ENCODE measurements around the gene AGRP. TPM values are rescaled to one million over a fixed set of nuclear protein-coding genes. Genes with fewer than 3 reads are reported as not detected.

The AGRP gene
- total RNA-seq, 1 experiment from 2014 or later, result not detected

DNA sequence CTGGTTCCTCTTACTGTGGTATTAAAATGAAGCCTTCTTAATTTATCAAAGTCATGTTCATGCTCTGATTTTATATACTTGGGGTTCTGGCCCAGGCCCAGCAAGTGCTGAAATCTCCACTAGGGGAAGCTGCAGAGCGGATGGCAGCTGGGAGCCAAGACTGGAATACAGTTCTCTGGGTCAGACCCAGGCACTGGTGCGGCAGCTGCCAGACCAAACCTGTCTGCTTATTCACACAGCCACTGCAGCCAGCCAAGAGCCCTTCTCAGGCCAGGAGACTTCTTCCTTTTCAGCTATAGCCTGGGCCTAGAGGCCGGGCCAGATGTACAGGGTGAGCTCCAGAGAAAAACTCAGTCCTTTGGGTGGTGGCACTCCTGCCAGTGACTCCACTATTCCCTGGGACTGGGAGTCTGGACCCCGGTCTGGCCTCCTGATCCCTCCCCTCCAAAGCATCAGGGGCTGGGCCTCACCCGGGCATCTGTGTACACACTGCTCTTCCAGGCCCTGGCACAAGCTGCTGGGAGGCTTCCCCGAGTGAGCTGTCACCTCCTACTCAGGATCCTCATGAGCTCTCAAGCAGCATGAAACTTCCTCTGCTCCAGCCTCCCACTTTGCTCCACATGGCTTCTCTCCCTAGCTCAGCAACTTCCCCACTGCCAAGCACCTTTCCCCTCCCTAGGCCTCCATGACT is 26.8 kb downstream of the AGRP start:
- Mint-ChIP-seq H3K27me3 (ENCODE audit: low read depth) (no peaks in the 10 kb centered on the region), H3K9me3 (no peaks in the 10 kb centered on the region), H3K4me3 (no peak overlapping the region), H3K36me3 (no peaks in the 10 kb centered on the region), H3K4me1 (0 out of 2 replicates have a peak, but pooled peaks cover 5% of the 10 kb centered on the region), H3K27ac (peak overlapping the region; percentile 46; the same call in 1 of the 2 replicates)
- TF ChIP-seq, protein P1, sequence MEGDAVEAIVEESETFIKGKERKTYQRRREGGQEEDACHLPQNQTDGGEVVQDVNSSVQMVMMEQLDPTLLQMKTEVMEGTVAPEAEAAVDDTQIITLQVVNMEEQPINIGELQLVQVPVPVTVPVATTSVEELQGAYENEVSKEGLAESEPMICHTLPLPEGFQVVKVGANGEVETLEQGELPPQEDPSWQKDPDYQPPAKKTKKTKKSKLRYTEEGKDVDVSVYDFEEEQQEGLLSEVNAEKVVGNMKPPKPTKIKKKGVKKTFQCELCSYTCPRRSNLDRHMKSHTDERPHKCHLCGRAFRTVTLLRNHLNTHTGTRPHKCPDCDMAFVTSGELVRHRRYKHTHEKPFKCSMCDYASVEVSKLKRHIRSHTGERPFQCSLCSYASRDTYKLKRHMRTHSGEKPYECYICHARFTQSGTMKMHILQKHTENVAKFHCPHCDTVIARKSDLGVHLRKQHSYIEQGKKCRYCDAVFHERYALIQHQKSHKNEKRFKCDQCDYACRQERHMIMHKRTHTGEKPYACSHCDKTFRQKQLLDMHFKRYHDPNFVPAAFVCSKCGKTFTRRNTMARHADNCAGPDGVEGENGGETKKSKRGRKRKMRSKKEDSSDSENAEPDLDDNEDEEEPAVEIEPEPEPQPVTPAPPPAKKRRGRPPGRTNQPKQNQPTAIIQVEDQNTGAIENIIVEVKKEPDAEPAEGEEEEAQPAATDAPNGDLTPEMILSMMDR (IDR thresholded peaks at IDR 0.05), result peak; percentile 44
- TF ChIP-seq, protein P2, sequence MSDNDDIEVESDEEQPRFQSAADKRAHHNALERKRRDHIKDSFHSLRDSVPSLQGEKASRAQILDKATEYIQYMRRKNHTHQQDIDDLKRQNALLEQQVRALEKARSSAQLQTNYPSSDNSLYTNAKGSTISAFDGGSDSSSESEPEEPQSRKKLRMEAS (CRISPR knock-in tag; IDR thresholded peaks at IDR 0.05), result no peak
- TF ChIP-seq TCF7 (CRISPR knock-in tag; IDR thresholded peaks at IDR 0.05; ENCODE audit: low read depth), result no peak
- POLR2A ChIA-PET, result interaction anchor here (0.6 kb wide), 1 partner anchor 806 kb away, joined by 5 read pairs; no protein-coding TSS in a partner anchor
- CTCF ChIA-PET, result interaction anchor here (0.6 to 3.2 kb wide), 28 partner anchors 9 to 564 kb away, joined by 3 to 52 read pairs (median 3); partner anchors contain the start of genes ATP6V0D1, HSD11B2, TPPP3 and ZDHHC1
- peak; percentile 83 for ATAC-seq
- peak; percentile 61 for DNase-seq (ENCODE audit: low spot score)

DNA sequence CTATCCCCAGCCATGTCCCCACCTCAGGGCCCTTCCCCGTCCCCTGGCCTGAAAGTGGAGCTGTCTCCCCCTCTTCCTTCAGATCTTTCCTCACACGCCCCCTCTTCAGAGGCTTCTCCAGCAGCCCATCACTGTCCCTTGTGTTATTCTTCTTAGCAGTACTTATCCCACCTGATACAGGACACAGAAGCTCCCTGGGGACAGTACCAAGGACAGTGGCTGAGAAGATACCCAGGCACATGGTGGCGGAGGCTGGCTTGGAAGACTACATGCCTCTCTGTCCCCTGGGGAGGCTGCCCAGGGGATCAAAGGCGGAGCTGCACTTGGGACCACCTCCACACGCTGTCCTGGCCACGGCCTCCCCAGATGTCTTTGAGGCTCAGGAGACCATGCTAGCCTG is 28.5 kb downstream of the AGRP start:
- Mint-ChIP-seq H3K27ac (no peak overlapping the region), H3K9me3 (no peaks in the 10 kb centered on the region), H3K27me3 (ENCODE audit: low read depth) (no peaks in the 10 kb centered on the region; the same call in 1 of the 2 replicates), H3K4me1 (0 out of 2 replicates have a peak, but pooled peaks cover 5% of the 10 kb centered on the region), H3K36me3 (no peaks in the 10 kb centered on the region), H3K4me3 (no peak overlapping the region)
- TF ChIP-seq, protein P3, sequence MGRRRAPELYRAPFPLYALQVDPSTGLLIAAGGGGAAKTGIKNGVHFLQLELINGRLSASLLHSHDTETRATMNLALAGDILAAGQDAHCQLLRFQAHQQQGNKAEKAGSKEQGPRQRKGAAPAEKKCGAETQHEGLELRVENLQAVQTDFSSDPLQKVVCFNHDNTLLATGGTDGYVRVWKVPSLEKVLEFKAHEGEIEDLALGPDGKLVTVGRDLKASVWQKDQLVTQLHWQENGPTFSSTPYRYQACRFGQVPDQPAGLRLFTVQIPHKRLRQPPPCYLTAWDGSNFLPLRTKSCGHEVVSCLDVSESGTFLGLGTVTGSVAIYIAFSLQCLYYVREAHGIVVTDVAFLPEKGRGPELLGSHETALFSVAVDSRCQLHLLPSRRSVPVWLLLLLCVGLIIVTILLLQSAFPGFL (CRISPR knock-in tag; IDR thresholded peaks at IDR 0.05; ENCODE audit: borderline replicate concordance), result no peak
- no peak for TF ChIP-seq ZNF121 (CRISPR knock-in tag; IDR thresholded peaks at IDR 0.05)
- no peak for TF ChIP-seq SMAD4 (CRISPR knock-in tag; IDR thresholded peaks at IDR 0.05)
- no peak for TF ChIP-seq NR1H2 (CRISPR knock-in tag; IDR thresholded peaks at IDR 0.05)
- no peak for TF ChIP-seq ZBTB21 (CRISPR knock-in tag; IDR thresholded peaks at IDR 0.05; ENCODE audit: borderline replicate concordance)
- TF ChIP-seq TP53 (CRISPR knock-in tag; IDR thresholded peaks at IDR 0.05), result no peak
- TF ChIP-seq, protein P4, sequence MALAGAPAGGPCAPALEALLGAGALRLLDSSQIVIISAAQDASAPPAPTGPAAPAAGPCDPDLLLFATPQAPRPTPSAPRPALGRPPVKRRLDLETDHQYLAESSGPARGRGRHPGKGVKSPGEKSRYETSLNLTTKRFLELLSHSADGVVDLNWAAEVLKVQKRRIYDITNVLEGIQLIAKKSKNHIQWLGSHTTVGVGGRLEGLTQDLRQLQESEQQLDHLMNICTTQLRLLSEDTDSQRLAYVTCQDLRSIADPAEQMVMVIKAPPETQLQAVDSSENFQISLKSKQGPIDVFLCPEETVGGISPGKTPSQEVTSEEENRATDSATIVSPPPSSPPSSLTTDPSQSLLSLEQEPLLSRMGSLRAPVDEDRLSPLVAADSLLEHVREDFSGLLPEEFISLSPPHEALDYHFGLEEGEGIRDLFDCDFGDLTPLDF (CRISPR knock-in tag; IDR thresholded peaks at IDR 0.05), result no peak
- TF ChIP-seq, protein P5, sequence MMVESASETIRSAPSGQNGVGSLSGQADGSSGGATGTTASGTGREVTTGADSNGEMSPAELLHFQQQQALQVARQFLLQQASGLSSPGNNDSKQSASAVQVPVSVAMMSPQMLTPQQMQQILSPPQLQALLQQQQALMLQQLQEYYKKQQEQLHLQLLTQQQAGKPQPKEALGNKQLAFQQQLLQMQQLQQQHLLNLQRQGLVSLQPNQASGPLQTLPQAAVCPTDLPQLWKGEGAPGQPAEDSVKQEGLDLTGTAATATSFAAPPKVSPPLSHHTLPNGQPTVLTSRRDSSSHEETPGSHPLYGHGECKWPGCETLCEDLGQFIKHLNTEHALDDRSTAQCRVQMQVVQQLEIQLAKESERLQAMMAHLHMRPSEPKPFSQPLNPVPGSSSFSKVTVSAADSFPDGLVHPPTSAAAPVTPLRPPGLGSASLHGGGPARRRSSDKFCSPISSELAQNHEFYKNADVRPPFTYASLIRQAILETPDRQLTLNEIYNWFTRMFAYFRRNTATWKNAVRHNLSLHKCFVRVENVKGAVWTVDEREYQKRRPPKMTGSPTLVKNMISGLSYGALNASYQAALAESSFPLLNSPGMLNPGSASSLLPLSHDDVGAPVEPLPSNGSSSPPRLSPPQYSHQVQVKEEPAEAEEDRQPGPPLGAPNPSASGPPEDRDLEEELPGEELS (CRISPR knock-in tag; IDR thresholded peaks at IDR 0.05), result no peak
- TF ChIP-seq, protein P6, sequence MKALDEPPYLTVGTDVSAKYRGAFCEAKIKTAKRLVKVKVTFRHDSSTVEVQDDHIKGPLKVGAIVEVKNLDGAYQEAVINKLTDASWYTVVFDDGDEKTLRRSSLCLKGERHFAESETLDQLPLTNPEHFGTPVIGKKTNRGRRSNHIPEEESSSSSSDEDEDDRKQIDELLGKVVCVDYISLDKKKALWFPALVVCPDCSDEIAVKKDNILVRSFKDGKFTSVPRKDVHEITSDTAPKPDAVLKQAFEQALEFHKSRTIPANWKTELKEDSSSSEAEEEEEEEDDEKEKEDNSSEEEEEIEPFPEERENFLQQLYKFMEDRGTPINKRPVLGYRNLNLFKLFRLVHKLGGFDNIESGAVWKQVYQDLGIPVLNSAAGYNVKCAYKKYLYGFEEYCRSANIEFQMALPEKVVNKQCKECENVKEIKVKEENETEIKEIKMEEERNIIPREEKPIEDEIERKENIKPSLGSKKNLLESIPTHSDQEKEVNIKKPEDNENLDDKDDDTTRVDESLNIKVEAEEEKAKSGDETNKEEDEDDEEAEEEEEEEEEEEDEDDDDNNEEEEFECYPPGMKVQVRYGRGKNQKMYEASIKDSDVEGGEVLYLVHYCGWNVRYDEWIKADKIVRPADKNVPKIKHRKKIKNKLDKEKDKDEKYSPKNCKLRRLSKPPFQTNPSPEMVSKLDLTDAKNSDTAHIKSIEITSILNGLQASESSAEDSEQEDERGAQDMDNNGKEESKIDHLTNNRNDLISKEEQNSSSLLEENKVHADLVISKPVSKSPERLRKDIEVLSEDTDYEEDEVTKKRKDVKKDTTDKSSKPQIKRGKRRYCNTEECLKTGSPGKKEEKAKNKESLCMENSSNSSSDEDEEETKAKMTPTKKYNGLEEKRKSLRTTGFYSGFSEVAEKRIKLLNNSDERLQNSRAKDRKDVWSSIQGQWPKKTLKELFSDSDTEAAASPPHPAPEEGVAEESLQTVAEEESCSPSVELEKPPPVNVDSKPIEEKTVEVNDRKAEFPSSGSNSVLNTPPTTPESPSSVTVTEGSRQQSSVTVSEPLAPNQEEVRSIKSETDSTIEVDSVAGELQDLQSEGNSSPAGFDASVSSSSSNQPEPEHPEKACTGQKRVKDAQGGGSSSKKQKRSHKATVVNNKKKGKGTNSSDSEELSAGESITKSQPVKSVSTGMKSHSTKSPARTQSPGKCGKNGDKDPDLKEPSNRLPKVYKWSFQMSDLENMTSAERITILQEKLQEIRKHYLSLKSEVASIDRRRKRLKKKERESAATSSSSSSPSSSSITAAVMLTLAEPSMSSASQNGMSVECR (CRISPR knock-in tag; IDR thresholded peaks at IDR 0.05; ENCODE audit: borderline replicate concordance), result no peak
- TF ChIP-seq, protein P7, sequence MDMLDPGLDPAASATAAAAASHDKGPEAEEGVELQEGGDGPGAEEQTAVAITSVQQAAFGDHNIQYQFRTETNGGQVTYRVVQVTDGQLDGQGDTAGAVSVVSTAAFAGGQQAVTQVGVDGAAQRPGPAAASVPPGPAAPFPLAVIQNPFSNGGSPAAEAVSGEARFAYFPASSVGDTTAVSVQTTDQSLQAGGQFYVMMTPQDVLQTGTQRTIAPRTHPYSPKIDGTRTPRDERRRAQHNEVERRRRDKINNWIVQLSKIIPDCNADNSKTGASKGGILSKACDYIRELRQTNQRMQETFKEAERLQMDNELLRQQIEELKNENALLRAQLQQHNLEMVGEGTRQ (CRISPR knock-in tag; IDR thresholded peaks at IDR 0.05), result no peak
- no peak for DNase-seq (ENCODE audit: low spot score)
- ATAC-seq, result no peak
- ChIA-PET POLR2A (interaction anchor here (0.5 kb wide), 1 partner anchor 1301 kb away, joined by 3 read pairs; no protein-coding TSS in a partner anchor), CTCF (interaction anchor here (2.5 to 2.9 kb wide), 3 partner anchors 9 to 169 kb away, joined by 10 to 52 read pairs (median 22); no protein-coding TSS in a partner anchor)
